ENCODE data around the gene SHF.
"Not testable (repeated sequence)": the region's sequence is repeated elsewhere in the genome, so short reads cannot be mapped to it uniquely, and the experiment has no call there.

The SHF gene

GRCh38 chr15:45135705-45136377 is 51.9 kb downstream of the SHF start:
- DNase-seq; in situ Hi-C loops (cut with HindIII; ENCODE audit: low pct_ligation_motif_present, low pct_unique_long_range_greater_than_20kb, low sequenced_read_pairs): not testable (repeated sequence)

GRCh38 chr15:45134682-45135604 is 52.8 kb downstream of the SHF start:
- in situ Hi-C loops (cut with HindIII; ENCODE audit: low pct_ligation_motif_present, low pct_unique_long_range_greater_than_20kb, low sequenced_read_pairs): no loop called here

GRCh38 chr15:45134046-45134445 is 53.7 kb downstream of the SHF start:
- no peak for DNase-seq

More at GRCh38 chr15:45134682-45135604, 52.8 kb downstream of the SHF start:
- no peak for DNase-seq

GRCh38 chr15:45133561-45133920 is 54.2 kb downstream of the SHF start:
- DNase-seq: no peak
- in situ Hi-C loops (cut with HindIII; ENCODE audit: low pct_ligation_motif_present, low pct_unique_long_range_greater_than_20kb, low sequenced_read_pairs): no loop called here

More at GRCh38 chr15:45134046-45134445, 53.7 kb downstream of the SHF start:
- in situ Hi-C loops (cut with HindIII; ENCODE audit: low pct_ligation_motif_present, low pct_unique_long_range_greater_than_20kb, low sequenced_read_pairs): no loop called here

GRCh38 chr15:45132844-45133560 is 54.8 kb downstream of the SHF start:
- no peak for DNase-seq
- in situ Hi-C loops (cut with HindIII; ENCODE audit: low pct_ligation_motif_present, low pct_unique_long_range_greater_than_20kb, low sequenced_read_pairs): no loop called here

- DNase-seq: no peak
- in situ Hi-C loops (cut with HindIII; ENCODE audit: low pct_ligation_motif_present, low pct_unique_long_range_greater_than_20kb, low sequenced_read_pairs): no loop called here
Observed at GRCh38 chr15:45131510-45131909, 56.3 kb downstream of the SHF start.

GRCh38 chr15:45130291-45131000 is 57.3 kb downstream of the SHF start:
- no peak for DNase-seq
- in situ Hi-C loops (cut with HindIII; ENCODE audit: low pct_ligation_motif_present, low pct_unique_long_range_greater_than_20kb, low sequenced_read_pairs): no loop called here

- in situ Hi-C loops (cut with HindIII; ENCODE audit: low pct_ligation_motif_present, low pct_unique_long_range_greater_than_20kb, low sequenced_read_pairs): no loop called here
- DNase-seq: no peak
Observed at GRCh38 chr15:45129651-45130129, 58.1 kb downstream of the SHF start, which contains the start of the genes DUOX1 and DUOXA1. TSS of gene DUOX1 (plus strand) at chr15:45129994. CDS start at chr15:45131967, 1,973 bp downstream. TSS of gene DUOXA1 (minus strand) at chr15:45129879. CDS start at chr15:45123014, 6,865 bp downstream.

- DNase-seq: no peak
- in situ Hi-C loops (cut with HindIII; ENCODE audit: low pct_ligation_motif_present, low pct_unique_long_range_greater_than_20kb, low sequenced_read_pairs): no loop called here
Observed at GRCh38 chr15:45128971-45129639, 58.7 kb downstream of the SHF start.

GRCh38 chr15:45126535-45127158 is 61.1 kb downstream of the SHF start:
- peak; percentile 48 for DNase-seq
- in situ Hi-C loops (cut with HindIII; ENCODE audit: low pct_ligation_motif_present, low pct_unique_long_range_greater_than_20kb, low sequenced_read_pairs): no loop called here

- in situ Hi-C loops (cut with HindIII; ENCODE audit: low pct_ligation_motif_present, low pct_unique_long_range_greater_than_20kb, low sequenced_read_pairs): no loop called here
- DNase-seq: no peak
Observed at GRCh38 chr15:45123397-45123796, 64.4 kb downstream of the SHF start.

- DNase-seq: no peak
- in situ Hi-C loops (cut with HindIII; ENCODE audit: low pct_ligation_motif_present, low pct_unique_long_range_greater_than_20kb, low sequenced_read_pairs): no loop called here
Observed at GRCh38 chr15:45122719-45123118, 65.0 kb downstream of the SHF start.

GRCh38 chr15:45121706-45122417 is 65.9 kb downstream of the SHF start:
- in situ Hi-C loops (cut with HindIII; ENCODE audit: low pct_ligation_motif_present, low pct_unique_long_range_greater_than_20kb, low sequenced_read_pairs): no loop called here
- DNase-seq: peak; percentile 65

GRCh38 chr15:45121020-45121419 is 66.7 kb downstream of the SHF start:
- no peak for DNase-seq
- in situ Hi-C loops (cut with HindIII; ENCODE audit: low pct_ligation_motif_present, low pct_unique_long_range_greater_than_20kb, low sequenced_read_pairs): no loop called here

GRCh38 chr15:45120081-45120972 is 67.4 kb downstream of the SHF start:
- in situ Hi-C loops (cut with HindIII; ENCODE audit: low pct_ligation_motif_present, low pct_unique_long_range_greater_than_20kb, low sequenced_read_pairs): no loop called here
- DNase-seq: no peak

GRCh38 chr15:45118996-45119395 is 68.8 kb downstream of the SHF start:
- in situ Hi-C loops (cut with HindIII; ENCODE audit: low pct_ligation_motif_present, low pct_unique_long_range_greater_than_20kb, low sequenced_read_pairs): no loop called here
- DNase-seq: no peak
